GM21717 (cell line): ENCODE data around the gene PPOX.

Experiments used
- ATAC-seq: cut with Tn5 transposase; IDR thresholded peaks from one replicate; pipeline ENCODE4 v1.9.1; 2021; ENCODE audit warnings: mild to moderate bottlenecking, moderate library complexity; ENCODE audit not compliant: unreplicated experiment

PPOX gene

GRCh38 chr1:161220002-161220401, 53.8 kb downstream of the PPOX start:
- ATAC-seq, result no peak
